Measurements from ENCODE around the gene PCGF3.

DNA sequence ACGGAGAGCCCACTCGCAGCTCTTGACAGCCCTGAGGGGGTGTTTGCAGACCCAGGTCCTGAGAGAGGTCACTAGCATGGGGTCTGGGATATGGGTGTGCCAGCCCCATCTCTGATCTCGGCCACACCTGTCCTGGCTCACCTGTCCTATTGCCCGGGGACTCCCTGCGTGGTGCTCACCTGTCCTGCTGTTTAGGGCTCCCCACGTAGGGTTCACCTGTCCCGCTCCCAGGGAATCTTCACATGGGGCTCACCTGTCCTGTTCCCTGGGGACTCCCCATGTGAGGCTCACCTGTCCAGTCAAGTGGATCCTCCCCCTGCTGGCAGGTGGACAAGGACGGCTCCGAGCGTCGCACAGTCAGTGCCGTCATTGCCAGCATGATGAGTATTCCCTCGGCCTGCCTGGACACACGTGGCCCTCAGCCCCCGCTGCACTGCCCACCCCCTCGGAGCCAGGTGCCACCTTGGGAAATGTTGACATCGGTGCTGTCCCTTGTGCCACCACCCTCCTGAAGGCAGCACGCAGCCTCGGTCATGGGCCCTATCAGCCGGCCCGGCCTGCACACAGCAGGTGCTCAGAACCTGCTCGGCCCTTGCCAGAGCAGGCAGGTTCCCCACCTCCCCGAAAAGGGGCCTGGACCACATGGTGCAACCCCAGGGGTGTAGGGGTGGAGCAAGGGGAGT is 23.0 kb upstream of the PCGF3 start:
- TF ChIP-seq, protein P1, sequence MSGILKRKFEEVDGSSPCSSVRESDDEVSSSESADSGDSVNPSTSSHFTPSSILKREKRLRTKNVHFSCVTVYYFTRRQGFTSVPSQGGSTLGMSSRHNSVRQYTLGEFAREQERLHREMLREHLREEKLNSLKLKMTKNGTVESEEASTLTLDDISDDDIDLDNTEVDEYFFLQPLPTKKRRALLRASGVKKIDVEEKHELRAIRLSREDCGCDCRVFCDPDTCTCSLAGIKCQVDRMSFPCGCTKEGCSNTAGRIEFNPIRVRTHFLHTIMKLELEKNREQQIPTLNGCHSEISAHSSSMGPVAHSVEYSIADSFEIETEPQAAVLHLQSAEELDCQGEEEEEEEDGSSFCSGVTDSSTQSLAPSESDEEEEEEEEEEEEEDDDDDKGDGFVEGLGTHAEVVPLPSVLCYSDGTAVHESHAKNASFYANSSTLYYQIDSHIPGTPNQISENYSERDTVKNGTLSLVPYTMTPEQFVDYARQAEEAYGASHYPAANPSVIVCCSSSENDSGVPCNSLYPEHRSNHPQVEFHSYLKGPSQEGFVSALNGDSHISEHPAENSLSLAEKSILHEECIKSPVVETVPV (CRISPR knock-in tag; IDR thresholded peaks at IDR 0.05): no peak
- no peak for TF ChIP-seq ZFP3 (CRISPR knock-in tag; IDR thresholded peaks at IDR 0.05)
- TF ChIP-seq, protein P2, sequence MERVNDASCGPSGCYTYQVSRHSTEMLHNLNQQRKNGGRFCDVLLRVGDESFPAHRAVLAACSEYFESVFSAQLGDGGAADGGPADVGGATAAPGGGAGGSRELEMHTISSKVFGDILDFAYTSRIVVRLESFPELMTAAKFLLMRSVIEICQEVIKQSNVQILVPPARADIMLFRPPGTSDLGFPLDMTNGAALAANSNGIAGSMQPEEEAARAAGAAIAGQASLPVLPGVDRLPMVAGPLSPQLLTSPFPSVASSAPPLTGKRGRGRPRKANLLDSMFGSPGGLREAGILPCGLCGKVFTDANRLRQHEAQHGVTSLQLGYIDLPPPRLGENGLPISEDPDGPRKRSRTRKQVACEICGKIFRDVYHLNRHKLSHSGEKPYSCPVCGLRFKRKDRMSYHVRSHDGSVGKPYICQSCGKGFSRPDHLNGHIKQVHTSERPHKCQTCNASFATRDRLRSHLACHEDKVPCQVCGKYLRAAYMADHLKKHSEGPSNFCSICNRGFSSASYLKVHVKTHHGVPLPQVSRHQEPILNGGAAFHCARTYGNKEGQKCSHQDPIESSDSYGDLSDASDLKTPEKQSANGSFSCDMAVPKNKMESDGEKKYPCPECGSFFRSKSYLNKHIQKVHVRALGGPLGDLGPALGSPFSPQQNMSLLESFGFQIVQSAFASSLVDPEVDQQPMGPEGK (CRISPR knock-in tag; IDR thresholded peaks at IDR 0.05; ENCODE audit: borderline replicate concordance): no peak
- no peak for TF ChIP-seq ESRRG (CRISPR knock-in tag; IDR thresholded peaks at IDR 0.05)
- no peak for TF ChIP-seq GLIS3 (CRISPR knock-in tag; IDR thresholded peaks at IDR 0.05)
- no peak for TF ChIP-seq TCF4 (CRISPR knock-in tag; IDR thresholded peaks at IDR 0.05; ENCODE audit: borderline replicate concordance)
- TF ChIP-seq ZFP30 (CRISPR knock-in tag; IDR thresholded peaks at IDR 0.05): no peak
- TF ChIP-seq, protein P3, sequence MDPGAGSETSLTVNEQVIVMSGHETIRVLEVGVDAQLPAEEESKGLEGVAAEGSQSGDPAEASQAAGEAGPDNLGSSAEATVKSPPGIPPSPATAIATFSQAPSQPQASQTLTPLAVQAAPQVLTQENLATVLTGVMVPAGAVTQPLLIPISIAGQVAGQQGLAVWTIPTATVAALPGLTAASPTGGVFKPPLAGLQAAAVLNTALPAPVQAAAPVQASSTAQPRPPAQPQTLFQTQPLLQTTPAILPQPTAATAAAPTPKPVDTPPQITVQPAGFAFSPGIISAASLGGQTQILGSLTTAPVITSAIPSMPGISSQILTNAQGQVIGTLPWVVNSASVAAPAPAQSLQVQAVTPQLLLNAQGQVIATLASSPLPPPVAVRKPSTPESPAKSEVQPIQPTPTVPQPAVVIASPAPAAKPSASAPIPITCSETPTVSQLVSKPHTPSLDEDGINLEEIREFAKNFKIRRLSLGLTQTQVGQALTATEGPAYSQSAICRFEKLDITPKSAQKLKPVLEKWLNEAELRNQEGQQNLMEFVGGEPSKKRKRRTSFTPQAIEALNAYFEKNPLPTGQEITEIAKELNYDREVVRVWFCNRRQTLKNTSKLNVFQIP (CRISPR knock-in tag; IDR thresholded peaks at IDR 0.05; ENCODE audit: borderline replicate concordance, low read depth): no peak
- no peak for TF ChIP-seq TOX (CRISPR knock-in tag; IDR thresholded peaks at IDR 0.05; ENCODE audit: borderline replicate concordance)
- TF ChIP-seq, protein P4, sequence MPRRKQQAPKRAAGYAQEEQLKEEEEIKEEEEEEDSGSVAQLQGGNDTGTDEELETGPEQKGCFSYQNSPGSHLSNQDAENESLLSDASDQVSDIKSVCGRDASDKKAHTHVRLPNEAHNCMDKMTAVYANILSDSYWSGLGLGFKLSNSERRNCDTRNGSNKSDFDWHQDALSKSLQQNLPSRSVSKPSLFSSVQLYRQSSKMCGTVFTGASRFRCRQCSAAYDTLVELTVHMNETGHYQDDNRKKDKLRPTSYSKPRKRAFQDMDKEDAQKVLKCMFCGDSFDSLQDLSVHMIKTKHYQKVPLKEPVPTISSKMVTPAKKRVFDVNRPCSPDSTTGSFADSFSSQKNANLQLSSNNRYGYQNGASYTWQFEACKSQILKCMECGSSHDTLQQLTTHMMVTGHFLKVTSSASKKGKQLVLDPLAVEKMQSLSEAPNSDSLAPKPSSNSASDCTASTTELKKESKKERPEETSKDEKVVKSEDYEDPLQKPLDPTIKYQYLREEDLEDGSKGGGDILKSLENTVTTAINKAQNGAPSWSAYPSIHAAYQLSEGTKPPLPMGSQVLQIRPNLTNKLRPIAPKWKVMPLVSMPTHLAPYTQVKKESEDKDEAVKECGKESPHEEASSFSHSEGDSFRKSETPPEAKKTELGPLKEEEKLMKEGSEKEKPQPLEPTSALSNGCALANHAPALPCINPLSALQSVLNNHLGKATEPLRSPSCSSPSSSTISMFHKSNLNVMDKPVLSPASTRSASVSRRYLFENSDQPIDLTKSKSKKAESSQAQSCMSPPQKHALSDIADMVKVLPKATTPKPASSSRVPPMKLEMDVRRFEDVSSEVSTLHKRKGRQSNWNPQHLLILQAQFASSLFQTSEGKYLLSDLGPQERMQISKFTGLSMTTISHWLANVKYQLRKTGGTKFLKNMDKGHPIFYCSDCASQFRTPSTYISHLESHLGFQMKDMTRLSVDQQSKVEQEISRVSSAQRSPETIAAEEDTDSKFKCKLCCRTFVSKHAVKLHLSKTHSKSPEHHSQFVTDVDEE (CRISPR knock-in tag; IDR thresholded peaks at IDR 0.05): no peak
- TF ChIP-seq RARB (CRISPR knock-in tag; IDR thresholded peaks at IDR 0.05): no peak
- TF ChIP-seq, protein P5, sequence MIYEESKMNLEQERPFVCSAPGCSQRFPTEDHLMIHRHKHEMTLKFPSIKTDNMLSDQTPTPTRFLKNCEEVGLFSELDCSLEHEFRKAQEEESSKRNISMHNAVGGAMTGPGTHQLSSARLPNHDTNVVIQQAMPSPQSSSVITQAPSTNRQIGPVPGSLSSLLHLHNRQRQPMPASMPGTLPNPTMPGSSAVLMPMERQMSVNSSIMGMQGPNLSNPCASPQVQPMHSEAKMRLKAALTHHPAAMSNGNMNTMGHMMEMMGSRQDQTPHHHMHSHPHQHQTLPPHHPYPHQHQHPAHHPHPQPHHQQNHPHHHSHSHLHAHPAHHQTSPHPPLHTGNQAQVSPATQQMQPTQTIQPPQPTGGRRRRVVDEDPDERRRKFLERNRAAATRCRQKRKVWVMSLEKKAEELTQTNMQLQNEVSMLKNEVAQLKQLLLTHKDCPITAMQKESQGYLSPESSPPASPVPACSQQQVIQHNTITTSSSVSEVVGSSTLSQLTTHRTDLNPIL (CRISPR knock-in tag; IDR thresholded peaks at IDR 0.05; ENCODE audit: low read depth): no peak
- no peak for TF ChIP-seq ISL1 (CRISPR knock-in tag; IDR thresholded peaks at IDR 0.05)

Measured in SK-N-SH treated with all-trans-retinoic acid at 6 μM for 48 hours (cell line).